Hypothalamus (tissue), 51 donors: ENCODE measurements around the gene TRIM8.

ENCODE experiments used
- DNase-seq, 51 donors: peaks; one replicate each; lab custom pipeline; 2025; lab: John Stamatoyannopoulos, UW

The TRIM8 gene

DNA sequence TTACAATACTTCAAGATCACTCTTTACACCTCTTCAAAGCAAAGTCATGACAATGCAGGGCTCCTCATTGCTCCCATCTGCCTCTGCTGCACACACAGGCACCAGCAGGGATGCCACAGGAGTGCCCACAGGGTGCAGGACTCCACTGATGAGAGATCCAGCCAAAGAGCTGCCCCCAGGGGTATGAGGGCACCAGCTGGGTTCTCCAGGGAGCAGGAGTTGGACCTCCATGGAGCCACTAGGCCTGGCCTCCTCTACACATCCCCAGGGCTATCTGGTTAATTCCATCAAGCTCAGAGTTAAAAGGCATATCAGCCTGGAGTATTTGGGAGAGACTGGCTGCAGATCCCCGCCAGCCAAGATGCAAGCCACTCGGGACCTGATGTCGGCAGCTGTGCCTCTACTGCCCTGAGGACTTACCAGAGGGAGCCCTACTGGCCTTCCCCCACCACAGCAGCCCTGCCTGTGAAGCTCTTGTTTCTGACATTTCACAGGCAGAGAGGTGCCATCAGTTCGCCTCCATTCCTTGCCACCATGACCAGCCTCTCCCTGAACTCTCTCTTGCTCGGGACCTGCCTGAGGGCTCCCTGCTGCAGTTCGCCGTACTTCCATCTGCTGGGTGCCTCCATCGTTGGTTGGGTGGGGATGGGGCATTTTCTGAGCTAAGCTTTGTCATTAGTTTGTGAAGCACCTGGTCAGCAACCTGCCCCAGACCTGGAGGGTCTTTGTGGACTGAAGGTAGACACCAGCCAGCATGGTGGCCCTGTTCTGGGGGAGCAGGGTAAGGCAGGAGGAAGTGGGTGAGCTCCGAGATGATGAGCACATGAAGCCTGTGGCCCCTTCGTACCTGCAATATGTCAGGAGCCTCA is 12.5 kb upstream of the TRIM8 start:
- no peak for DNase-seq

DNA sequence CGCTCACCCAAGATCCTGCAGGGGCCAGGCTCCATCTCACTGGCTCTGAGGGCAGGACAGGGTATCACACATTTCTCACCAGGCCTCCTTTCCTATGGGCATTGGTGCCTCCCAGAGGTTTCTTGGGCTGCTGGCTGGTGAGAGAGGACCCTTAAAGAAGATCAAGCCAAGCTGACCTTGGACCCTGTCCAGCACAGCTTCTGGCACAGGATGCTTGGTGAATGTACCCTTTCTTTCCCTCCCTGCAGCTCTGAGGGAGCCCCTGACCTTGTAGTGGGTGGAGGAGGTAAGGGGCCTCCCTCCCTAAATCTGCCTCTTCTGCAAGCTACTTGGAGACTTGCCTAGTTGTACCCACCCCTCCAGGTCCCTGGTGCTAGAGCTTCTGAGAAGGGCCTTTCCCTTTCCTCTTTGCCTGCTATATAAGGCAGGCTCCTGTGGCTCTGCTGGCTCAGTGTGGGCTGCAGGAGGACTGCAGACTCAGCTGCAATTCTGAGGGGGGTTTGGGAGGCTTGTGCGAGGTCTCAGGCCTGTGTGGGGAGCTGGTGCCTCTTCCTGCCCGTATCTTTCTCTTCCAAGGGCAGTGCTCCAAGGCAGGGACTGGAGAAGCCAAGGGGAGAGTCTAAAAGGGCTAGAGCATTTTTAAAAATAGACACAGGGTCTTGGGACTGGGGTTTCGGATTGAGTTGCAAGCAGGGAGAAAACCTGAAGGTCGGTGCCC is 11.7 kb upstream of the TRIM8 start:
- peak in 2 of 51 donors; percentile 37 to 45 for DNase-seq

DNA sequence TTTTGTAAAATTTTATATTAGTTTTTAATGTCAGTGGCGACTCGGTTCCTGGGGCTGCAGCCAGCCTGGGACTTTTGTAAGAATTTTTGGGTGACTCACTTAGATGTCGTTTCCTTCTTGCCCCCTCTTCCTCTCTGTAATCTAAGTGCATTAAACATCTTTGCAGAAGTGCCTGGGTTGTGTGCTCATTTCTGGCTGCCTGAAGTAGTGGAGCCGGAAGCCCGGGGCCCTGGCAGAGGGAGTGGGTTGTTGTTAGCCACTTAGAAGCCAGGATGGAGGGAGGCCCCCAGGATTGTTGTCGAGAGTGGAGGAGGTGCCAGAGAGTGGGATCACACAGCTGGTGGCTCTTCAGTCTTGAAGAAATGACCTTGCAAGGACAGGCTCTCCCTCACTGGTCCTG is 11.0 kb upstream of the TRIM8 start:
- DNase-seq: peak in 1 of 51 donors; percentile 24

DNA sequence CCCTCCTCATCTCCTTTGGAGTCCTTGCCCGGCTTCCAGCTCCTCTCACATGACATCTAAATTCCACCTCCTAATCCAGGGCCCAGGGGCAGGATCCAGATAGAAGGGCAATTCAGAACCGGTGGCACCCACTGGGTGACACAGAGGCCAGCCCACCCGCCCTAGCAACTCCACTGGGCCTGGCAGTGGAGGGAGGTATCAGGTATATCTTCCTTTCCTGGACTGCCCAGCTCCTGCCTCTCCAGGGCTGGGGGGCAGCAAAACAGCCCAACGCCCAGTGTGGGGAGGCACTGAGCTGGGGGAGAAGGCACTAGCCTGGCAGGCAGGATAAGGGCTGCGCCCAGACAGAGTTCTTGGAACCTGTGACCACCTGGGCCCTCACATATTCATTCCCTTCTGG is 10.4 kb upstream of the TRIM8 start:
- no peak for DNase-seq

DNA sequence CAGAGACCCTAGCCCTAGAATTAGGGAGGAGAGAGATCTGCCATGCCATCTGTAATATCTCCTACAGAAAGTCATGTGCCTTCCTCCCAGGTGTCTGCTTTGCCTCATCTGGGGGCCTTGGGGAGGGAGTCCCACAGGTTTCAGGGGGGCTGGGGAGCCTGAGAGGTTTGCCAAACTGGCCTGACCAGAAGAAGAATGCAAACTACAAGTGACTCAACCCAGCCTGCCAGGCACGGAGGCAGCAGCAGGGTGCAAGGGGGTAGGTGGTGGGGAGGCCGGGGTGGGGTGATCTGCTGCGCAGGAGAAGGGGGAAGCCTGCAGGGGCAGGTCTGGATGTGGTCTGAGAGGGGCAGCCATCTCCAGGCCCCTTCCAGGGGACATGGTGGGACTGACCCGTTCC is 9.6 kb upstream of the TRIM8 start:
- no peak for DNase-seq

DNA sequence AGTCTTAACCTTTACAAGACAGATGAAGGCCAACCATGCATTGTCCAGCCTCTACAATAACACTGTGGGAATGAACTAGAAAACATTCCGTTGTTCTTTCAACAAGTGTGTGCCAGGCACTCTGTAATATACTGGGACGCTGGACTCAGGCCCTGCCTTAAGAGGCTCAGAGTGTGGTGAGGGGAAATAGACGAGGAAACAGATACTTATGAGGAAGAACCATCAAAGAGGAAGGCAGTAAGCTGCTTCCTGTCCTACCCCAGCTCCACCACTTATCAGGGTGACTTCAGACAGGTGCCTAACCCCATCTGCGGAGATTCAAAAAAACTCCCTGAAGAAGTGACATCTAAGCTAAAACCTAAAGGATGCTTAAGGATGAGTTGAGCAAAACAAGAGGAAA is 8.9 kb upstream of the TRIM8 start:
- no peak for DNase-seq

DNA sequence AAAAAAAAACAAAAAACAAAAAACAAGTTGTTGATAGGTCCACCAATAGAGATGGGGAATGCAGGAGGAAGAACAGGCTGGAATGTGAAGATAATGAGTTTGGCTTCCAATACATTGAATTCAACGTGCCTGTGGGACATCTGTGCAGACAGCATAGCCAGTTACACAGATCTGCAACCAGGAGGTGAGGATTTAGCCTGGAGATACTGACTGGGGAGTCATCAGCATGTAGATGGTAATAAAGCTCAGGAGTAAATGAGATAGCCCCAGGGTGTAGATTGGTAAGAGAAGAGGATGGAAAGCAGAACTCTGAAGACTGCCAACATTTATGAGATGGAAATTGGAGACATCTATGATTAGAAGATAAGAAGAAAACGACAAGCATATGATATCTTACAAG is 4.7 kb upstream of the TRIM8 start:
- no peak for DNase-seq

DNA sequence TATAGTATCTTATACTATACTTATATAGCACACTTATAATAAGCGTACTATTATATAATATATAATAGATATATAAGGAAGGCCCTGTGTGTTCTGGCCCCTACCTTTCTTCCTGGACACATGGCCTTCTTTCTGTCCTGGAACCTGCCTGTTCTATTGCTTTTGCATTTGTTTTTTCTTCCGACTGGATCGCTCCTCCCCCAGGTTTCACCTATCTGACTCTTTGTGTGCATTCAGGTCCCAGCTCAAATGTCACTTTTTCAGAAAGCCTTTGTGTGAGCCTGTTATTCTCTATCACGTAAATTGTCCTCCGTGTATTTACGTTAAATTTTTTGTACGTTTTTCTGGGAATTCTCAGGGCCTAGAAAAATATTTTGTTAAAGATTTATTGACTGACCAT is 2.9 kb upstream of the TRIM8 start:
- DNase-seq: no peak

DNA sequence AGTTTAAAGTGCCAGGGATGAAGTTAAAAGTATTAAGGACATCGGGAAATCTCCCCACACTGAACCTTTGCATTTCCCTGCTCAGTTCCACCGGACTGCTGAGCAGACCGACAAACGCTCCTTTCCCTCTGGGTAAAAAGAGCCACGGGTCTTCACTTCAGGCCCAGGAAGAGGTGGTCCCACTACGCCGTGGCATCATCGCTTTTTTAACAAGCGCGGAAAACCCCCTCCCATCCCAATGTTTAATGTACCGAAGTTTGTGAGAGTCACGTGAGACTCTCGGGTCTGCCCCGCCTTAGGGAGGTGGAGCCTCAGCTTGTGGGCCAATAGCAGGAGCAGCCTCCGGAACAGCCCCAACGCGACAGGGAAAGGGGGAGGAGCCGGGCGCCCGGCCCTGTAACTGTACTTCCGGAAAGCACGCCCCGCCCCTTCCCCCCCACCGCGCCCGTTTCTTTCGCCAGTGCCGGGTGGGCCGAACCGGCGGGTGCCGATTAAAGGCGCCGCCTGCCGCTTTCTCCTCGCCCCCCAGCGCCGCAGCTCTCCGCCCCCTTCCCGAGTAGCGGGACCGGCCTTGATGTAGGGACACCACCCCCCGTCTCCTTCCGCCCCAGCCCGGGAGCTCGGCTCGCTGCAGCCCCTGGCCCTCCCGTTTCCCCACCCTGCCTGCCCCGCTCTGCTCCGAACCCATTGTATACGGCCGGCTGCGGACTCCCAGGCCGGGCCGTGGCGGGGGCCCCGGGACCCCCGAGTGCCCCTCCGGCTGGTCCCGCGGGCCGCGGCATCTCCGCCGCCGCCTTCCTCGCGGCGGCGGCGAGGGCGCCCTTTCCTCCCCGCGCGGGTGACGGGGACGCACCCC is 2.2 kb upstream of the TRIM8 start:
- peak; percentile 67 to 99 (median 97) for DNase-seq

DNA sequence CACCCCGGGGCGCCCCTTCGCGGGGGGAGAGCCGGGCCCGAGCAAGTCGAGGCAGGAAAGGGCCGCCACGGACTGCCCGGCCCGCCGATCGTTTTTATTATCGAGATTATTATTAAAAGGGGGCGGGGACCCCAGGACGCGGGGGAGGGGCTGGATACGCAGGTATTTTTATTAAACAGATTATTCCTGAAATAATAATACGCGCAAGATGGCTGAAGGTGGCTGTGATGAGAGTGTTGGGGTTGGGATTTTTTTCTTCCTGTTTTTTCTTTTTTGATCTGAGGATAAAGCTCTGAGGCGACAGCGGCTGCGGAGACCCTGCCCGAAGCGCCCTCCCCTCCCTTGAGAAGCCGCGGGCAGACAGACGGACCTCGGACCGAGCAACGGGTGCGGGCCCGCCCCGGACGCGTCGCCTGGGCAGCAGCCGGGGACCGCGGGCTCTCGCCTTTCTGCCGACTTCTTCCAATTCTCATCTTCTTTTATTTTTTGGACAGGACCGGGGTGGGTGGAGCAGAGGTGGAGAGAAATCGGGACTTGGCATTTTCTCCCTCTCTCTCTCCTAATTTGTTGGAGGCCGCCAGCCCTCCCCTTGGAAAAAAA is 1.4 kb upstream of the TRIM8 start:
- peak in 30 of 51 donors; percentile 24 to 87 (median 58) for DNase-seq

DNA sequence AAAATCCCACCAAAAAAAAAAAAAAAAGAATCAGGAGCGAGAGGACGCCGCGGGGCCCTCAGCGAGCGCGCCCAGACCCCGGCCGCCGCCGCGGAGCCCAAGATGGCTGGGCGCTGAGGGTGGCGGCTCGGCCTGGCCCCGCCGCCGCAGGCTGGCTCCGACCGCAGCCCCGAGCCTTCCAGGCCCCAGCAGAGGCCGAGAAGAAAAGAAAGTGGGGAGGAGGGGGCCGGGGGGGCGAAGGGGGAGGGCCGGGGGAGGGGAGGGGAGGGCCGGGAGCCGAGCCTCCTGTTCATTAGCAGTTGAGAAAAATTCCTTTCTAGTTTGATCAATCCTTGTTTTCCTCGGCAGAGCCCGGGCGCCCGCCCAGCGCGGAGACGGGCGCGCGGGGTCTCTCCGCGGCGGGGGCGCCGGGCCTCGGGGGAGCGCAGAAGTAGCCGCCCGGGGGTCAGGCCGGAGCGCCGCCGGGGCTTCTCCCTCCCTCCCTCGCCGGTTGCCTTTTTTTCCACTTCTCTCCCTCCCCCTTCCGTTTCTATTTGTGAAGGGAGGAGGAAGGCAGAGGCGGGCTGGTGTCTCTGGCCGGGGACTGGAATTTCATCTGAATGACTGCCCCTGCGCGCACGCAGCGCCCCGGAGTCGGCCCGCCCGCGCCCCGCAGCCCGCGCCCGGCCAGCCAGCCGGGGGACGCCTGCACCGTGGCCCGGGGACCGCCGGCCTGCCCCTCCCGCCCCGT is 778 bp upstream of the TRIM8 start:
- peak in 44 of 51 donors; percentile 32 to 93 (median 76) for DNase-seq

DNA sequence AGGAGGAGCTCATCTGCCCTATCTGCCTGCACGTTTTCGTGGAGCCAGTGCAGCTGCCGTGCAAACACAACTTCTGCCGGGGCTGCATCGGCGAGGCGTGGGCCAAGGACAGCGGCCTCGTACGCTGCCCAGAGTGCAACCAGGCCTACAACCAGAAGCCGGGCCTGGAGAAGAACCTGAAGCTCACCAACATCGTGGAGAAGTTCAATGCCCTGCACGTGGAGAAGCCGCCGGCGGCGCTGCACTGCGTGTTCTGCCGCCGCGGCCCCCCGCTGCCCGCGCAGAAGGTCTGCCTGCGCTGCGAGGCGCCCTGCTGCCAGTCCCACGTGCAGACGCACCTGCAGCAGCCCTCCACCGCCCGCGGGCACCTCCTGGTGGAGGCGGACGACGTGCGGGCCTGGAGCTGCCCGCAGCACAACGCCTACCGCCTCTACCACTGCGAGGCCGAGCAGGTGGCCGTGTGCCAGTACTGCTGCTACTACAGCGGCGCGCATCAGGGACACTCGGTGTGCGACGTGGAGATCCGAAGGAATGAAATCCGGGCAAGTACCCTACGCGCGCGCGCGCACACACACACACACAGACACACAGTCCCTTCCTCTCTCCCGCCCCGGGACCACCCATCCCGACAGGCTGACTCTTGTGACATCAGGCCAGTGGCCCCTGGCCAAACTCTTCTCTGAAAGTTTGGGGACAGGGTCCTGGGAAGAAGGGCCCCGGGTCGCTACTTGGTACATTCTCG is 538 bp downstream of the TRIM8 start:
- DNase-seq: peak in 46 of 51 donors; percentile 32 to 93 (median 67)

DNA sequence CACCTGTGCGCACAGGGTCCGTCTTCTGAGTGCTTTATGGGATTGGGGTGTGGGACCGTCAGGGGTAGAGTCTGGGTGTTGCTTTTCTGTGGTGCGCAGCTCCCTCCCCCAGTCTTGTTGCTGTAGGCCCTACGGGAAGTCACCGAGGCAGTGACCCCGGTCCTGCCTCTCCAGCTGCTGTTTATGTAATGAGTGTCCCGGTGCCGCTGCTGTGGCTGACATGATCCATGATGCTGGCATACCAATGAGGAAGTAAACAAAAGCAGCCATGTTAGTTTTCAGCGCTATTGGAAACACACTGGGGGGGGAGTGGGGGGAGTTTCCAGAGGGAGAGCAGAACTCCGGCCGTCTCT is 1.1 kb downstream of the TRIM8 start:
- peak in 42 of 51 donors; percentile 30 to 93 (median 71) for DNase-seq

DNA sequence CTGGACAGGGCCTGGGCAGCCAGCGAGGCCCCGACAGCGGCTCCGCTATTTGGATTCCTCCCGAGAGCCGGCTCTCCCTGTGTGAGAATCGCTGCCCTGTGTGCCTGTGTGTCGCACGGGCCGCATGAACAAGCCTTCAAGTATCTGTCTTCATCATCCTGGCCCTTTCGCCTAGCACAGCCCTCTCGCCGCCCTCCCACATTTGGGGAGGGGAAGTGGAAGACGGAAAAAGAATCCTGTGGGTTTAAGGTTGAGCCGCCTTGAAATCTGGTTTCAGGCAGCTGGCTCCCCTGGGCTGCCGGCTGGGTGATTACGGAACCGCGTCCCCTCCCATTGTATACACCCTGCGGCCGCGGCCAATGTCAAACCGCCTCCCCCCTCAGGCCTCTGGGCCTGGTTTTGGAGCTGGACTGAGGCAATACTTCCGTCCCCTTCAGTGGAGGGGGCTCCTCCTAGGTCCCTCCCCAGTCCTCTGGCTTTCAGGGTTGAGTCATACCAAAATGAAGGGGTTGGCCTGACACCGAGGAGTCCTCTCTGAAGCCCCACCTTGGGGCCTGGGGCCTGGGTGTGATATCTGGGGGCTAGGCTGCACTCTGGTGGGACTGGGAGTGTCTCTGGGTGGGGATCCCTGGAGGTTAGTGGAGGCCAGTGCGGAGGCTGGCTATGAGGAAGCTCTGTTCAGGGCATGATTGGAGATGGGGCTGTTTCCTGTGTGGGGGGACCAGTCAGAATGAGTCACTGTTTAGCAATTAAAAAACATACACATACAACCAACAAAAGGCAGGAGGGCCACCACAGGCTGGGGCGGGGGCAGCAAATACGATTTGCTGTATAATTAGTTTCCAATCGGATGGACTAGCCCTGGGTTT is 1.7 kb downstream of the TRIM8 start:
- DNase-seq: peak in 34 of 51 donors; percentile 27 to 89 (median 68)

DNA sequence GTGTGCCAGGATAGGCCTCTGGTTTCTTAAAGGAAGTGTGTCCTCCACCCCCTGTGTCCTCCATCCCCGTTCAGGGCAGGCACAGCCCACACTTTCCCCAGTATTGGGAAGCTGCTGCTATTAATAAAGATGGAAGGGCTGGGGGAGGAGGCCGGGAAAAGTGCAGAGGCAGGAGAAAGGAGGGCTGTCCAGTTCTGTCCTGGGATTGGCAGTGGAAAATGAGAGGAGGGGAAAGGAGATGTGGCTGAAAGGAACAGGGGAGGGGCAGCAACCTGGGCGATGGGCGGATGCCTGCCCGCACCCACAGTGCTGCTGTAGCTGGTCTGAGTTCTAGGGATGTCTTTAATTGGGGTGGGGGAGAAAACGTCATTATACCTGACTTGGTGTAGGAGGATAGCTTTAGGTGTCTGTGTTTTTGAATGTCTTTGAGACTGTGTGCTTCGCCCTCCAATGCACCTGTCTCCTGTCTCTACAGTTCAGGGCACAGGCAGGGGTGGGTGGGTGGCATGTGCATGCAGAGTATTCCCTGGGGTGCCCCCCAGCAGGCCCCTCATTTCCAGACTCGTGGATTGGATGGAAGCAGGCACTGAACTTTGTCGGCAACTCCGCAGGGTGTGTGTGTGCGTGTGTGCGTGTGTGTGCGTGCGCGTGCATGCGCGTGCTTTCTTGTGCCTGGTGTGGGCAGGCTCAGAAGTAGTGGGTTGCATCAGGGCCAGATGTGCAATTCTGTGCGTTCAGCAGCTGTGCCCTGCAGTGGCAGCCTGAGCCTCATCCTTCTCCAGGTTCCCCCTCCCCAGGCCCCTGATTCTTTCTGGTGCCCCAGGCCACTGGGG is 2.5 kb downstream of the TRIM8 start:
- DNase-seq: peak in 19 of 51 donors; percentile 29 to 79 (median 46)

DNA sequence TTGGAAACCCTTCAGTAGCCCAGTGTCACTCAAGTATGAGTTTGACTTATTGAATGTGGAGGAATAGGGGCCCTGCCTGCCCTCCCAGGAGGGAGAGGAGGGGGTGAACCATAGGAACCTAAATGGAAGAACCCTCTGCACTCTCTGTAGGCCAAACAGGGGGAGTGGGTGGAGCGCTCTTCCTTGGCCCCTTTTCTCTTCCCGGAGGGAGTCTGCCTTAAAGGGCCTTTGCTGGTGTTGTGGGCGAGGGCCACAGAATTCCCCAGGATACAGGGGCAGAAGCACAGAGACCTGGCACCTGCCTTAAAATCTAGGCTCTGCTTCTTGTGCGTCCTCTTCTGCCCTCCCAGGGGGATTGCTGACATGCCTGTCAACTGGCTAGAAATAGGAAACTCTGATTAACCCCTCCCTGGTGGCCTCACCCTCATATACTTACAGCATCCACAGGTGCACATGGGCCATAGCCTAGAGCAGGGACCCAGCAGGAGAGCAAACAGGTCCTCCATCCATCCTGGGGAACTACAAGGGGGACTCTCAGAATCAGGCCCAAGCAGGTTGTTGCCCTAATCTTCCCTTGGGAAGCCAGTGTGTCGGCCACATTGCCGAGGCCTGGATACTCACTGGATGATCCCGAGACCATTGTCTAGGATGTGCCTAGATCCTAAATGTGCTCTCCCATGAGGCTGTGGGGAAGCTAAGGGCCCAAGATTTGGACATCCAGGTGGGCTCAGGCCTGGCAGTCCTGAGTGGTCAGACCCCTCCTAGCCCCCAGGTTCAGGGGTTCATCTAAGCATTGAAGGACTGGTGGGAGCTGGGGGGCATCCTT is 3.4 kb downstream of the TRIM8 start:
- no peak for DNase-seq
